Ureter (tissue), 1 donor: ENCODE data around the gene ZNF616. TPM values are rescaled to one million over a fixed set of nuclear protein-coding genes. Genes with fewer than 3 reads are reported as not detected.

Source experiments
- DNase-seq: peaks from one replicate; pipeline ENCODE4 v3.0.0-alpha.2; 2020; ENCODE audit warnings: low spot score
- total RNA-seq: library from RNA; stranded (reverse); gene quantifications from one replicate; pipeline ENCODE4 v1.2.4, GENCODE V29; 2023
- donor health status: DM: yes; HTN: yes; CAD: no.

Gene ZNF616
- 16.0 TPM for total RNA-seq

- peak; percentile 99 for DNase-seq
Observed at GRCh38 chr19:52139252-52140031, at the start of gene ZNF616. Gene ZNF616, minus strand, starts transcription at chr19:52139938. Its CDS starts 9,426 bp downstream, at chr19:52130512.

DNA sequence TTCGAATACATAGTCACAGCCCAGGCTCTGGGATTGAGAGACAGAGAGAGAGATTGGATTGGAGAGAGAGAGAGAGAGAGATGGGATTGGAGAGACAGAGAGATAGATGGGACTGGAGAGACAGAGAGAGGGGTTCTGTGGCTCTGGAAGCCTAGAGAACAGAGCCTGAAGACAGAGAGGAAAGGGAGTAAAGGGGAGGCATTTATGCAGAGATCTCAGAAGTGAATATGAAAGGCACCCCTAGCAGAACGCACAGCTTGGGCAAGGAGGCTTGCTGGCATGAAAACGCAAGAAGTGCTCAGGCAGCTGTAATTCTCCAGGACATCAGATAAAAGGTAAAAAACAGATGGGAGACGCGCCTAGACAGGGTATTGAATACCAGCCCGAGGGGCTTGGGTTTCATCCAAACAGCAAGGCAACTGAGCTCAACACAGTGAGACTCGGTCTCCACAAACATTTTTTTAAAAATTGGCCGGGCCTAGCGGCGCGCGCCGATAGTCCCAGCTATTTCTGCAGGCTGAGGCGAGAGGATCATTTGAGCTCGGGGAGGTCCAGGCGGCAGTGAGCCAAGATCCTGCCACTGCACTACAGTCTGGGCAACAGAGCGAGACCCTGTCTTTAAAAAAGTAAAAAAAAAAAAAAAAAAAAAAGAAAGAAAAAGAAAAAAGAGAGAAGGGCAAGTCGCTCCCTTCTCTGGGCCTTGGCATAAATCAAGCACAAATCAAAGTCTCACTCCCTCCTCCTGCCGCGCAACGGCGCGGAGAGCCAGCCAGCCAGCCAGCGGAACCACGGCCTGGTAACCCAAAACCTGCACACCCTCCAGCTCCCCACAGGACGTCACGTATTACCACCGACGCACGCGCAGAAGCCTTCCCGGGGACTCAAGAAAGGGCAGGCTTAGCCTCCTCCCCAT lies 49.3 kb upstream of the ZNF616 start:
- DNase-seq: peak; percentile 76

DNA sequence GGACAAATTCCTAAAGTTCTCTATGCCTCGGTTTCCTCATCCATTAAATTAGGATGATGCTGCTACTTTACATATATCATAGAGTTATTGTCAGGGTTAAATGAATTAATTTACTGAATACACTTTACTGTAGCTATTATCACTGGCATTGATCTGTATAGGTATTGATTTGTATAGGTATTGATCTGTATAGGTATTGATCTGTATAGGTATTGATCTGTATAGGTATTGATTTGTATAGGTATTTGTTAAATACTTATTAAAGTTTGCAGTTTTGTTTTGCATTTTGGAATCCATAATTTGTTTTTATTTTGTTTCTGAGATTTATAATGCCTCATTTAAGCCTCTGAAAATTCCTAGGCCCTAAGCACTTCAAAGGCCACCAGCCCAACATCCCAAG lies 47.7 kb upstream of the ZNF616 start:
- no peak for DNase-seq

GRCh38 chr19:52176574-52176973 lies 36.8 kb upstream of the ZNF616 start:
- no peak for DNase-seq

GRCh38 chr19:52172347-52172746 lies 32.6 kb upstream of the ZNF616 start:
- DNase-seq: no peak

DNA sequence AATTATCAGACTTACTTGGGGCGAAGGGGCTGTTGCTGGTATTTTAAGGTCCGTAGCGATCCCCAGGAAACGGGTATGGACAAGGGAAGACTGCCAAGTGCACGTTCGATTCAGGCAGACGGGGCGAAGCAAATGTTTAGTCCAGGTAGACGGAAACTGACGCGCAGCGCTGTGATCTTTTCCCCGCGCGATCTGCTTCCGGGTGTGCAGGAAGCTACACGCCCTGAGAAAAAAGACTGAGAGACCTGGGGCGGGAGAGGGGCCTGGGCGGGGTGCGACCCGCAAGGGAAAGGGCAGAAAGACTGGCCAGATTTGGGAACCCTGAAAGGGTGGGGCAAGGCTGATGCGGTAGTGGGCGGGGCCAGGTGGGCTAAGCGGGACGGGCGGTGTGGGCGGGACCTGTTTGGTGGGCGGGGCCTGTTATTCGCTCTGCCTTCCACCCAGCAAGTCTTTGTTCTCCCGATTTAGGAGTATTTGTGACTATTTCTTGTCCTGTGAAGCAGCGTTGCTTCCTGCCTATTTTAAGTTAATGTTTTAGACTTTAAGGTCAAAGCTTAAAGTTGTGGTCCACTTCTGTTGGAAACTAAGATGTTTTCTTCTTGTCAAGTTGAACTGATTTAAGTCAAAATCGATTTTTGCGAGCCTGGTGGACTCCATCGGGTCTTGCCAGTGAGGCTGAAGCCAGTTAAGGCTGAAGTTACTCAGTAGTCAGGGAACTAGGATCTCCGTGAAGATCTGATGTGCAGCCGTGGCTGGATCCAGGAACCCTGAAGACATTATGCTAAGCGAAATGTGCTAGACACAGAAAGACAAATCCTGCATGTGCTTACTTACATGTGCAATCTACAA lies 31.8 kb upstream of the ZNF616 start, which contains the start of gene ZNF836:
Gene ZNF836, minus strand, starts transcription at position 301 of the 849 bp plus-strand sequence. CDS start 3,549 bp downstream, outside the sequence.
- peak; percentile 93 for DNase-seq

GRCh38 chr19:52170863-52171320 lies 31.2 kb upstream of the ZNF616 start:
- DNase-seq: peak; percentile 51

GRCh38 chr19:52170304-52170703 lies 30.6 kb upstream of the ZNF616 start:
- no peak for DNase-seq

DNA sequence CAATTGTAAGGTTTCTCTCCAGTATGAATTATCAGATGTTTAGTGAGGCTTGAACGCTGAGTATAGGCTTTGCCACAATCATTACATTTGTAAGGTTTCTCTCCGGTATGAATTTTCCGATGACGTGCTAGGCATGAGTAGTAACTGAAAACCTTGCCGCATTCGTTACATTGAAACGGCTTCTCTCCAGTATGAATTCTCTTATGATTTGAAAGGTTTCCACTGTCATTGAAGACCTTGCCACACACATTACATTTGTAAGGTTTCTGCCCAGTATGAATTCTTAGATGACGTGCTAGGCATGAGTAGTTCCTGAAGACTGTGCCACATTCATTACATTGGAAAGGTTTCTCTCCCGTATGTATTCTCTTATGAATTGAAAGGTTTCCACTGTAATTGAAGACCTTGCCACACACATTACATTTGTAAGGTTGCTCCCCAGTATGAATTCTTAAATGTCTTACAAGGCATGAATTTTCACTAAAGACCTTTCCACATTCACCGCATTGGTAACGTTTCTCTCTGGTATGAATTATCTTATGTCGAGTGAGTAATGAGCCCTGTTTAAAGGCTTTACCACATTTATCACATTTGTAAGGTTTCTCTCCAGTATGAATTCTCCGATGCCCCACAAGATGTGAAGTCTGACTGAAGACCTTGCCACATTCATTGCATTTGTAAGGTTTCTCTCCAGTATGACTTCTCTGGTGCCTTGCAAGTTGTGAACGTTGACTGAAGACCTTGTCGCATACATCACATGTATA lies 16.0 kb upstream of the ZNF616 start:
- DNase-seq: no peak

DNA sequence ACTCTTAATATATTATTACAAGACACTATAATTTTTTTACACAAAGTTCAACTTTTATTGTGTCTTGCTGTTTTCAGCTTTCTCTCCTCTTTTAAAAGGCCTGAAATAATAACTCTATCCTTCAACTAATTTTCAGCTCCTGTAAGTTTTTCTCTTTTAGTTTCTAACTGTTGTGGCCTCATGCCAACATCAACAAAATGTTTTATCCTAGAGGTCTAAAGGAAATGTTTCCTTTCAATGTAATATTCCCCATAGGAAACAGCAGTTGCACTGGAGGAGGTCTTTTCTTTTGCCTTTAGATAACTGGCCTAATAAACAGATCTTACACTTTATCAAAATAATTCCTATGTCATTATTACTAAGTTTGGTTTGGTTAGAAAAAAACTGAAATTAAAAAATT lies 8.5 kb upstream of the ZNF616 start:
- DNase-seq: no peak

DNA sequence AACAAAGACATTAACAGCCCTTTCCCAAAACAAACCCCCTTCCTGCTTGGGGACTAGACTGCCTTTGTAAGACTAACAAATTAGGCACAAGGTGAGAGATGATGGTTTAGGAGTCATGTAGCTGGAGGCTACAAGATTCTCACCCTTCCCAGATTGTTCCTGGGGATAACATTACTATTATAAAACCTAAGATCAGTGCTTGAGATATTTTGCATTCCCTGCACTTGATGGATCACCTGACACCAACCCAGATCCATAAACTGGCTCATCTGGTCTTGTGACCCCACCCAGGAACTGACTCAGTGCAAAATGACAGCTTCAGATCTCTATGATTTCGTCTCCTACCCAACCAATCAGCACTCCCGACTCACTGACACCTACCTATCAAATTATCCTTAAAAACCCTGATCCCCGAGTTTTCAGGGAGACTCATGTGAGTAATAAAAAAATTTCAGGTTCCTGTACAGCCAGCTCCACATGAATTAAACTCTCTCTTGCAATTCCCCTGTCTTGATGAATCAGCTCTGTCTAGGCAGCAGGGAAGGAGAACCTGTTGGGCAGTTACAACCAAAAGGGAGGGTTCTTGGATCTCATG lies 2.4 kb upstream of the ZNF616 start:
- DNase-seq: no peak

- no peak for DNase-seq
Observed at GRCh38 chr19:52141203-52141602, 1.5 kb upstream of the ZNF616 start.

DNA sequence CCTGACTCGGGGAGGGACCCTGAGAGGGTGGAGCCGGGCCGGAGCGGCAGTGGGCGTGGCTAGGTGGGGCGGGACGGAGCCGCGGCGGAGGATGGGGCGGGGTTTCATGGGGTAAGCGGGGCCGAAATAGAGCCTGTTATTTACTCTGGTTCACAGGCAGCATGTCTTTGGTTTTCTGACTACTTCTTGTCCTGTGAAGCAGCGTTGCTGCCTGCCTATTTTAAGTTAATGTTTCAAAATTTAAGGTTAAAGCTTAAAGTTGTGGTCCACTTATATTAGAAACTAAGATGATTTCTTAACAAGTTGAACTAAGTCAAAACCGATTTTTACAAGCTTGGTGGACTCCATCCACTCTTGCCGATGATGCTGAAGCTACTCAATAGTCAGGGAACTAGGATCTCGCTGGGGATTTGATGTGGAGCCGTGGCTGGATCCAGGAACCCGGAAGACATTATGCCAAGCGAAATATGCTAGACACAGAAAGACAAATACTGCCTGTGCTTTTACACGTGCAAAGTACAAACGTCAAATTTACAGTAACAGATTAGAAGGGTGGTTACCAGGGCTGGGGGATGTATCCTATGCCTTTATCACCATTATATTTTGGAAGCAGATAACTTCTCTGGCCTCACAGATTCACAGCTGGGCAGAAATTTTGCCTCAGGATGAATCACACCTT lies 433 bp upstream of the ZNF616 start:
- DNase-seq: no peak

- no peak for DNase-seq
Observed at GRCh38 chr19:52138983-52139251, 821 bp downstream of the ZNF616 start.

DNA sequence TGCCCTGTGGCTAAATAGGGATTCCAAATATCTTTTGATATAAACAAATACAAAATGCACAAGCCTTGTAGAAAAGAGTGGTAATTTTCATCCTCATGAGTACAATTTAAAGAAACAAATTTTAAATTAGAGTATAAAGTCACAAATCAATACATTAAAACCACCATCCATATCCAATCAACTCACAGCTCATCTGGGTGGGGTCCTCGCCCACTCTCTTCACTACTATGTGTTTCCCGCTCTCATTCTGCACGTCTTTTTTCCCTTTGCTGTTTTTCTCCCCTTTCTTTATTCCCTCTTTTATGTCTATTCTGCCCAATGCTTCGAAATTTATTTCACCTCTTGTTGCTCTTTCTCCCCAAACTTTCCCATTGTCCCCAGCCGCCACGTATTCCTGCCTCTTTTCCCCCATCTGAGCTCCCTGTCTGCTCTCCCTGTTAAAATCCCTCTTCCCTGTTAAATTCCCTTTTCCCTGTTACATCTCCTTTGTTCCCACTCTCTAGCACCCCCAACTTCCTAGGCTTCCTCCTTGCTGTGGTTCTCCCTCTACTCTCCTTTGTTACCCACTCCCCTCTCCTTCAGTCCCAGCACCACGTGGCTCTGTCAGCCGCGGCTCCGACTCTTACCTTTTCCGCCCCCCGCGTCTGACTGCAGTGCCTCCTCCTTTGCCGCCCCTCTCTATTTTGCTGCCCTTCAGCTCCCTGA lies 1.3 kb downstream of the ZNF616 start:
- DNase-seq: no peak

- DNase-seq: no peak
Observed at GRCh38 chr19:52120286-52120685, 19.5 kb downstream of the ZNF616 start.

GRCh38 chr19:52115526-52116053 lies 24.1 kb downstream of the ZNF616 start:
- DNase-seq: no peak

DNA sequence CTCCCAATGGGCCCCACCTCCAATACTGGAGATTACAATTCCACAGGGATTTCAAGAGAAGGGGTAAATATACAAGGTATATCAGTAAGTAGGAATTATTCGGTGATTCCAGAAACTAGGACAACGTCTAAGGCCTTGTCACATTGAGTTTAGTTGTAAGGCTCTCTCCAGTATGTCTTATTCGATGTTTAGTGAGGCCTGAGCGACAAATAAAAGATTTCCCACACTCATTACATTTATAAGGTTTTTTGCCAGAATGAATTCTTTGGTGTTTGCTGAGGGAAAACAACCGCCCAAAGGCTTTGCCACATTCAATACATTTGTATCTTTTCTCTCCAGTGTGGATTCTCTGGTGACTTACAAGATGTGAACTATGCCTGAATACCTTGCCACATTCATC lies 25.0 kb downstream of the ZNF616 start:
- DNase-seq: no peak

DNA sequence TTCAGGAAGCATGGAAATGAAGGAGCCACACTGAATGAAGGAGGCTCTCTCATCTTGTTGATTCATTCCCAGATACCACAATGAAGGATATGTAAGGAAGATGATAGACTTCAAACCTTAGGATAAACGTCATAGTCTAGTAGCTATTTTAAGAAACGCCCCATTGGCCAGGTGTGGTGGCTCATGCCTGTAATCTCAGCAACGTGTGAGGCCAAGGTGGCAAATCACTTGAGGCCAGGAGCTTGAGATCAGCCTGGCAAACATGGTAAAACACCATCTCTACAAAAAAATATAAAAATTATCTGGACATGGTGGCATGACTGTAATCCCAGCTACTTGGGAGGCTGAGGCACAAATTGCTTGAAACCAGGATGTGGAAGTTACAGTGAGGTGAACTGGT lies 27.1 kb downstream of the ZNF616 start:
- DNase-seq: no peak
